Endothelial cell of umbilical vein (primary cell): ENCODE measurements around the gene DUSP11. TPM values are rescaled to one million over a fixed set of nuclear protein-coding genes. Genes with fewer than 3 reads are reported as not detected.

ENCODE experiments used
- BruUV-seq: library from RNA; stranded (reverse); fragments of 400-500 nt; replicated peaks from 2 replicates; lab custom pipeline; 2021; lab: Mats Ljungman, UMichigan
- CTCF ChIA-PET: fragments of 300-600, 350-600 bp; sonication (Branson Sonifier 250); formaldehyde crosslinking; loops from one replicate; lab custom pipeline; 2021; ENCODE audit warnings: antibody characterized with exemption, inconsistent platforms; lab: Charles Lee
- POLR2A ChIA-PET: fragments of 300-600, 350-600 bp; sonication (Branson Sonifier 250); formaldehyde crosslinking; loops from one replicate; lab custom pipeline; 2021; ENCODE audit warnings: antibody characterized with exemption, inconsistent platforms; lab: Charles Lee
- DNase-seq: peaks from one replicate; pipeline ENCODE4 v3.0.0-alpha.2; 2011; ENCODE audit warnings: low read depth, low spot score
- FAIRE-seq: peaks from 2 replicates; lab custom pipeline; 2011; peaks lifted over from hg19 to GRCh38; lab: Jason Lieb, UNC
- H2AFZ ChIP-seq: 2 replicates; pipeline ENCODE4 v1.6.0; 2012; ENCODE audit warnings: low read depth, low read length, control low read depth, inconsistent platforms
- H3K27ac ChIP-seq: 2 replicates; pipeline ENCODE4 v1.5.1; 2011; ENCODE audit warnings: low read depth, mild to moderate bottlenecking, control low read depth, low read length, moderate library complexity; ENCODE audit not compliant: insufficient read depth
- H3K27me3 ChIP-seq, 2 experiments: 2 replicates each; pipeline versions ENCODE4 v1.6.0 to v1.6.1; 2011; ENCODE audit warnings: low read length in 2 of 2, mixed read lengths in 1 of 2; ENCODE audit not compliant: control insufficient read depth in 2 of 2, insufficient read depth in 2 of 2
- H3K36me3 ChIP-seq, 2 experiments: 2 replicates in 1 of 2; 3 replicates in 1 of 2; pipeline ENCODE4 v1.5.1; 2011; ENCODE audit warnings: low read length in 2 of 2, mild to moderate bottlenecking in 1 of 2, moderate library complexity in 1 of 2; ENCODE audit not compliant: control insufficient read depth in 2 of 2, insufficient read depth in 2 of 2; ENCODE audit errors: extremely low read depth in 1 of 2
- H3K4me1 ChIP-seq: 3 replicates; pipeline ENCODE4 v1.5.1; 2011; ENCODE audit warnings: mild to moderate bottlenecking, low read length; ENCODE audit not compliant: control insufficient read depth, insufficient read depth; ENCODE audit errors: extremely low read depth
- H3K4me2 ChIP-seq: 2 replicates; pipeline ENCODE4 v1.6.1; 2011; ENCODE audit warnings: low read length, control low read depth, mixed read lengths; ENCODE audit not compliant: insufficient read depth
- H3K4me3 ChIP-seq, 3 experiments: fragments of 200-600 bp in 1 of 3; sonication (generic), shearing (Covaris generic) in 1 of 3; replicated peaks in 1 of 3; 2 replicates each; pipeline ENCODE4 v1.5.1; 2011 to 2016; ENCODE audit warnings: control low read depth in 3 of 3, low read length in 3 of 3, mild to moderate bottlenecking in 2 of 3, inconsistent platforms in 1 of 3, low read depth in 1 of 3, moderate library complexity in 1 of 3; ENCODE audit not compliant: insufficient read depth in 1 of 3
- H3K79me2 ChIP-seq: 2 replicates; pipeline ENCODE4 v1.6.0; 2012; ENCODE audit warnings: low read length, inconsistent platforms; ENCODE audit not compliant: control insufficient read depth, insufficient read depth
- H3K9ac ChIP-seq: replicated peaks from 2 replicates; pipeline ENCODE3; 2011; ENCODE audit warnings: low read length, control low read depth; ENCODE audit not compliant: insufficient read depth; ENCODE audit errors: extremely low read depth
- H3K9me1 ChIP-seq: replicated peaks from 3 replicates; pipeline ENCODE4 v1.6.0; 2011; ENCODE audit warnings: mild to moderate bottlenecking, low read length; ENCODE audit not compliant: control insufficient read depth, insufficient read depth; ENCODE audit errors: extremely low read depth
- H3K9me3 ChIP-seq: replicated peaks from 2 replicates; pipeline ENCODE4 v1.5.1; 2012; ENCODE audit warnings: low read length, inconsistent platforms; ENCODE audit not compliant: control insufficient read depth, insufficient read depth
- H4K20me1 ChIP-seq: replicated peaks from 2 replicates; pipeline ENCODE3; 2011; ENCODE audit warnings: mild to moderate bottlenecking, low read length; ENCODE audit not compliant: control insufficient read depth, insufficient read depth; ENCODE audit errors: extremely low read depth
- EZH2 ChIP-seq: IDR thresholded peaks from 2 replicates; pipeline ENCODE4 v1.6.1; 2012; ENCODE audit warnings: borderline replicate concordance, low read depth, mild to moderate bottlenecking, moderate library complexity, low read length, inconsistent platforms; ENCODE audit not compliant: severe bottlenecking
- FOS ChIP-seq: IDR thresholded peaks from 2 replicates; pipeline ENCODE4 v1.6.1; 2011; ENCODE audit warnings: mild to moderate bottlenecking, low read length, moderate library complexity, borderline replicate concordance; ENCODE audit not compliant: insufficient read depth
- GATA2 ChIP-seq: IDR thresholded peaks from 2 replicates; pipeline ENCODE4 v1.7.0; 2011; ENCODE audit warnings: low read depth, mild to moderate bottlenecking, moderate library complexity, mixed read lengths, low read length; ENCODE audit not compliant: insufficient read length, insufficient read depth
- JUN ChIP-seq: IDR thresholded peaks from 2 replicates; pipeline ENCODE4 v1.6.1; 2011; ENCODE audit warnings: borderline replicate concordance, low read depth; ENCODE audit not compliant: insufficient read length, insufficient read depth
- MYC ChIP-seq: IDR thresholded peaks from one replicate; pipeline ENCODE4 v1.6.1; 2011; ENCODE audit warnings: mild to moderate bottlenecking, low read depth, low read length
- POLR2A ChIP-seq: IDR thresholded peaks from 2 replicates; pipeline ENCODE4 v1.6.1; 2012; ENCODE audit warnings: low read depth, mild to moderate bottlenecking, control low read depth, low read length
- POLR2AphosphoS5 ChIP-seq: IDR thresholded peaks from 2 replicates; pipeline ENCODE4 v1.6.1; 2012; ENCODE audit warnings: low read depth, mild to moderate bottlenecking, control low read depth, low read length, moderate library complexity; ENCODE audit not compliant: insufficient read depth
- dilution Hi-C: fragments of 300-500 bp; cut with MboI; formaldehyde crosslinking; loops from one replicate; pipeline ENCODE4 v1.15.0; 2019; ENCODE audit warnings: low sequenced_read_pairs; ENCODE audit not compliant: extremely low pct_ligation_motif_present
- intact Hi-C: fragments of 100-400 bp; cut with micrococcal nuclease; formaldehyde crosslinking; loops from one replicate; pipeline ENCODE4 v1.10.0; 2022
- polyA plus RNA-seq, 4 experiments: library from polyadenylated mRNA; depleted of rRNA in 3 of 4; stranded (reverse) in 3 of 4; unstranded in 1 of 4; fragments of >200 nt; gene quantifications; 2 replicates each; pipeline versions ENCODE4 v1.2.1 to v1.2.3, GENCODE V29; 2011 to 2012; ENCODE audit warnings: missing spikeins in 1 of 4
- total RNA-seq: library from RNA; stranded (reverse); gene quantifications from 2 replicates; pipeline ENCODE4 v1.2.3, GENCODE V29; 2021
- TF ChIP-seq, protein P1 (sequence below), 2 donors: IDR thresholded peaks; 1 replicate in 1 of 2; 2 replicates in 1 of 2; pipeline ENCODE4 v1.5.1; 2011; ENCODE audit warnings: low read length in 2 of 2, mild to moderate bottlenecking in 2 of 2, moderate library complexity in 2 of 2, control low read depth in 1 of 2, inconsistent platforms in 1 of 2, low read depth in 1 of 2; ENCODE audit not compliant: insufficient read depth in 1 of 2; ENCODE audit errors: extremely low read depth in 1 of 2
- TF ChIP-seq, protein P2 (sequence below): IDR thresholded peaks from 2 replicates; pipeline ENCODE4 v1.6.1; 2011; ENCODE audit not compliant: insufficient read depth, insufficient read length

DUSP11 gene
- total and polyA plus RNA-seq, 2 donors (not counting 3 experiments of a cell fraction or from before 2014, with no cell fraction given) = 18.6 to 27.0 TPM

DNA sequence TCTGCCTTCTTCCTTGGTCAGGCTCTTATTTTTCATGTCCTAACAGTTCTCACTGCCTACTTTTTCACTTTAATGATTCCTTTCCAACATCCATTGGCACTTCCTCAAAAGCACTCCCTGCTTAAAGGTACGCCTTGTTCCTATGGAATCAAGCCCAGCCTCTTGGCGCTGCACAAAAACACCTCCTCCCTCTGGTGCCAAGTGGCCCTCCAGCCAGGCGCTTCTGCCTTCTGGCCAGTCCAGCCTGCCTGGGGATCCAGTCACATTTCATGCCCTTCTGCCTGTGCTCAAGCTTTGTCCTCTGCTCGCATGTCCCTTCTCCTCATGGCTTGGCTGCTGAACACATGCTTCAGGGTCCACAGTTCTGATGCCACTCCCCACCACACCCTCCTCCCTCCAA, 49.1 kb downstream of the DUSP11 start:
- FAIRE-seq = no peak
- dilution Hi-C loops (no loop called here), intact Hi-C loops (no loop called here)
- CTCF ChIA-PET = no interaction called here
- Histone ChIP-seq H3K36me3 (peaks cover 10 to 15% of the 10 kb centered on the region in 2 experiments), H3K4me3 (no peak overlapping the region), H3K4me1 (peaks cover 2% of the 10 kb centered on the region), H3K9me3 (no peaks in the 10 kb centered on the region), H3K27ac (no peak overlapping the region), H3K27me3 (no peaks in the 10 kb centered on the region), H3K9me1 (no peaks in the 10 kb centered on the region), H4K20me1 (no peaks in the 10 kb centered on the region), H3K79me2 (peaks cover under 1% of the 10 kb centered on the region), H3K9ac (no peak overlapping the region), H3K4me2 (no peak overlapping the region), H2AFZ (no peak overlapping the region)
- POLR2A ChIA-PET = no interaction called here
- TF ChIP-seq MYC (no peak), POLR2AphosphoS5 (no peak), FOS (no peak), GATA2 (no peak), POLR2A (no peak), EZH2 (no peak), JUN (no peak)
- TF ChIP-seq, protein P1, sequence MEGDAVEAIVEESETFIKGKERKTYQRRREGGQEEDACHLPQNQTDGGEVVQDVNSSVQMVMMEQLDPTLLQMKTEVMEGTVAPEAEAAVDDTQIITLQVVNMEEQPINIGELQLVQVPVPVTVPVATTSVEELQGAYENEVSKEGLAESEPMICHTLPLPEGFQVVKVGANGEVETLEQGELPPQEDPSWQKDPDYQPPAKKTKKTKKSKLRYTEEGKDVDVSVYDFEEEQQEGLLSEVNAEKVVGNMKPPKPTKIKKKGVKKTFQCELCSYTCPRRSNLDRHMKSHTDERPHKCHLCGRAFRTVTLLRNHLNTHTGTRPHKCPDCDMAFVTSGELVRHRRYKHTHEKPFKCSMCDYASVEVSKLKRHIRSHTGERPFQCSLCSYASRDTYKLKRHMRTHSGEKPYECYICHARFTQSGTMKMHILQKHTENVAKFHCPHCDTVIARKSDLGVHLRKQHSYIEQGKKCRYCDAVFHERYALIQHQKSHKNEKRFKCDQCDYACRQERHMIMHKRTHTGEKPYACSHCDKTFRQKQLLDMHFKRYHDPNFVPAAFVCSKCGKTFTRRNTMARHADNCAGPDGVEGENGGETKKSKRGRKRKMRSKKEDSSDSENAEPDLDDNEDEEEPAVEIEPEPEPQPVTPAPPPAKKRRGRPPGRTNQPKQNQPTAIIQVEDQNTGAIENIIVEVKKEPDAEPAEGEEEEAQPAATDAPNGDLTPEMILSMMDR (IDR thresholded peaks at IDR 0.05; ENCODE audit: extremely low read depth in 1 of 2, insufficient read depth in 1 of 2, low read depth in 1 of 2, low read length in 2 of 2) = no peak
- TF ChIP-seq, protein P2, sequence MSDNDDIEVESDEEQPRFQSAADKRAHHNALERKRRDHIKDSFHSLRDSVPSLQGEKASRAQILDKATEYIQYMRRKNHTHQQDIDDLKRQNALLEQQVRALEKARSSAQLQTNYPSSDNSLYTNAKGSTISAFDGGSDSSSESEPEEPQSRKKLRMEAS = no peak
- no TSS peak for BruUV-seq
- peak; percentile 72 for DNase-seq
